HCEC 1CT (cell line): ENCODE data around the gene NPHP1.
"Not testable (repeated sequence)": the region's sequence is repeated elsewhere in the genome, so short reads cannot be mapped to it uniquely, and the experiment has no call there.

Experiments
- DNase-seq: peaks from one replicate; pipeline ENCODE4 v3.0.0-alpha.2; 2017

Gene NPHP1

DNA sequence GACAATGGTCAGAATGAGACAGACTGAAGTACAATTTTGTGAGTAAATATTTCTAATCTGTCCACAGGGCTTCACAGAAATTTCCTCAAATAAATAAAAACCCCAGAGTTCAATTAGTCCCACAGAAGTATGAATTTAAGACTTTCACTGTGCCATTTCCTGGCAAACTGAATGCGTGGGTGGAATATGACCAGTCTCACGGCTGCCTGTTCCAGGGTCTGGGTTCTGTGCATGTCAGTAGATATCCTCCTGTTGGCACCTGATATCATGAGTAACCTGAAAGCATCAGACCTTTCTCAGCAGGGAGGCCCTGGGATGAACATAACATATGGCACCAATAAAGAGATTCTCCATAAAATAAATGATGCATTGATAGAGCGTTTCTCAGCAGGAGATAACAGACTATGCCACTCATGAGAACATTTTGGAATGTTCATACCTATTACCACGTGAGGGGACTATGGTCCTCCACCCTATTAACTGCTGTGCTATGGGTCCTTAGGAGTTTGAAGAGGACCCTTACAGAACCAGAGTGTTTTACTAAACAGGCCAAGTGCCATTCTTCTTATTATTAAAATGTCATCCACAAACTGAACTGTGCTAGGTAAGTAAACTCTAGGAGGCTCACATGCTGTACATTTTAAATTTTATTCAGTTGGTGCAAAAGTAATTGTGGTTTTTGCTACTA, 78.6 kb downstream of the NPHP1 start:
- DNase-seq: no peak

- DNase-seq: peak; percentile 45
These were observed 79.7 kb downstream of the NPHP1 start for GRCh38 chr2:110124939-110125691.

GRCh38 chr2:110124038-110124825, 80.6 kb downstream of the NPHP1 start:
- DNase-seq: no peak

DNA sequence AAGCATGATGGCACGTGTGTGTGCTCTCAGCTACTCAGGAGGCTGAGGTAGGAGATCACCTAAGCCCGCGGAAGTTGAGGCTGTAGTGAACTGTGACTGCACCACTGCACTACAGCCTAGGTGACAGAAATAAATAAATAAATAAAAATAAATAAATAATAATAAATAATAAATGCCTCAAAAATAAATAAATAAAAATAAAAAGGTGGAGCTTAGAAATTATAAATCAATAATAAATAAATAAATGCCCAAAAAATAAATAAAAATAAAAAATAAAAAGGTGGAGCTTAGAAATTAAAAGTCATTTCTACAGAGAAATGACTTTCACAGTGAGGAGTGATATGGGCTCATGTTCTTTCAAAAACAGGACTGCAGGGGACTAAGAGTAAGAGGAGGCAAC, 83.2 kb downstream of the NPHP1 start:
- no peak for DNase-seq

- DNase-seq: no peak
These were observed 83.8 kb downstream of the NPHP1 start for GRCh38 chr2:110121052-110121334.

DNA sequence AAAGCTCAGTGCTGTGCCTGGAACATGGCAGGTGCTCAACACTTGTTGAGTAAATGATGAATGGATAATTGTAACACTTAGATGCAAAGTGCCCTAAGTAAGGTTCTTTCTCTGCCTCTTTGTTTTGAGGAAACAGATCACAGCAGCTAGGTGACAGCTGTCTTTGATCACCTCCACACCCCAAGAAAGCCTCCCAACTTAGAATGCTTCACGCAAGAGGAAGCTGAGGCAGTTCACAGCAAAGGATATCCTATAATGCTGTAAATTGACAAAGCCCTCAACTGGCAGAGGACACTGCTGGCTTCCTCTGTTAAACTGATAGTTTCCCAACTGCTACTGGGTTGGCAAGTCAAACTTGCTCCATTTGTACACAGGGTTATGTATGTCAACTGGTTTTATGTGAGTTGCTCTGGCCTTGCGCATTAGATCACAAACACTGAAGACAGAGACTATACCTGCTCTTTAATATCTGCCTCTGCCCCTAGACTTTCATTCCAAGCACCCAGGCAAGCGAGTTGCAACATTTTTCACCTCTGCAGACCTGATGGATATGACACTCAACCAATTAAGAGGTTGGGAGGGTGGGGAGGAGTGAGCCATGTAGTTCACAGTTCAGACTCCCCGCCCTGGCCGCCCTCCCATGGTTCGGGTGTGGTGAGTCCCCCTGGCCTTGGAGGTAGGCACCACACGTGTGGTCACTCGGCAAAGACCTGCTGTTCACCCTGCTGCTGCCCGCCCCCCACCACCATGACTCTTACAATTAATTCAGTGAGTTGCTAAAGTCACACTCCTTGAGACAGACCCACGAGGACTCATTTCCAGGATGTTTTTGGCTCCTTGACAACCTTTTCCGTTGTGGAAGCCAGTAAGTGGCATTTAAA, 84.4 kb downstream of the NPHP1 start:
- no peak for DNase-seq

GRCh38 chr2:110116033-110116710, 88.6 kb downstream of the NPHP1 start:
- peak; percentile 76 for DNase-seq

DNA sequence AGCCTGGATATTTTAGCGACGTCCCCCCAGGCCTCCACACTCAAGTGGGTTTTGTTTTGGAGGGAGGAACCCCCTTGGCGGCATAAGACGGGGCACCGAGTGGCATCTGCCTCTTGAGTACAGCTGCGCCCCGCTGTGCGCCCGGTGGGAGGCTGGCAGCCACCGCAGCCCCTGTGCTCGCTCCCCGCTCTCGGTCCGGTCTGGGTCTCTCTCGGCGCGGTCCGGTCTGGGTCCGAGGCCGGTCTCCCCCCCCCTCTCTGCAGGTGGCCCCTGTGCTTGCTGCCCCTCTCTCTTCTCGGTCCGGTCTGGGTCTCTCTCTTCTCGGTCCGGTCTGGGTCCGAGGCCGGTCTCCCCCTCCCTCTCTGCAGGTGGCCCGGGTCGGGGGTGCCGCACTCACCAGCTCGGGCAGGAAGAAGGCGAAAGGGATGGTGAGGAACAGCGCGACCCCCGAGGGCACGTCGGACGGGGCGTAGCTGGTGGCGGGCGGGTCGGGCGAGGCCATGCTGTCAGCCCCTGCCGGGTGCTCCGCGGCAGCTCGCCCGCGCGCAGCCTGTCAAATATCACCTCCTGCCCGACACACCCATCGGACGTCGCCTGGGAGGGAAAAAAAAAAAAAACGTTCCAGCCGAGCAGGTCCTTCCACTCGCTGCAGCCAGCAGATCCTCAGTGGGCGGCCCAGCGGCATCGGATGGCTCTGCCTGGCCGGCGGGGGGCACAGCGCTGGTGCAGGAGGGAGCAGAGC, 89.4 kb downstream of the NPHP1 start, which contains the start of gene MALL:
TSS of gene MALL (minus strand) at position 532 of the 742 bp plus-strand sequence. CDS start at position 502, 30 bp downstream.
- no peak for DNase-seq

GRCh38 chr2:110114831-110115255, 90.0 kb downstream of the NPHP1 start:
- no peak for DNase-seq

GRCh38 chr2:110113961-110114591, 90.7 kb downstream of the NPHP1 start:
- DNase-seq: no peak

GRCh38 chr2:110108291-110108690, 96.5 kb downstream of the NPHP1 start:
- not testable (repeated sequence) for DNase-seq

DNA sequence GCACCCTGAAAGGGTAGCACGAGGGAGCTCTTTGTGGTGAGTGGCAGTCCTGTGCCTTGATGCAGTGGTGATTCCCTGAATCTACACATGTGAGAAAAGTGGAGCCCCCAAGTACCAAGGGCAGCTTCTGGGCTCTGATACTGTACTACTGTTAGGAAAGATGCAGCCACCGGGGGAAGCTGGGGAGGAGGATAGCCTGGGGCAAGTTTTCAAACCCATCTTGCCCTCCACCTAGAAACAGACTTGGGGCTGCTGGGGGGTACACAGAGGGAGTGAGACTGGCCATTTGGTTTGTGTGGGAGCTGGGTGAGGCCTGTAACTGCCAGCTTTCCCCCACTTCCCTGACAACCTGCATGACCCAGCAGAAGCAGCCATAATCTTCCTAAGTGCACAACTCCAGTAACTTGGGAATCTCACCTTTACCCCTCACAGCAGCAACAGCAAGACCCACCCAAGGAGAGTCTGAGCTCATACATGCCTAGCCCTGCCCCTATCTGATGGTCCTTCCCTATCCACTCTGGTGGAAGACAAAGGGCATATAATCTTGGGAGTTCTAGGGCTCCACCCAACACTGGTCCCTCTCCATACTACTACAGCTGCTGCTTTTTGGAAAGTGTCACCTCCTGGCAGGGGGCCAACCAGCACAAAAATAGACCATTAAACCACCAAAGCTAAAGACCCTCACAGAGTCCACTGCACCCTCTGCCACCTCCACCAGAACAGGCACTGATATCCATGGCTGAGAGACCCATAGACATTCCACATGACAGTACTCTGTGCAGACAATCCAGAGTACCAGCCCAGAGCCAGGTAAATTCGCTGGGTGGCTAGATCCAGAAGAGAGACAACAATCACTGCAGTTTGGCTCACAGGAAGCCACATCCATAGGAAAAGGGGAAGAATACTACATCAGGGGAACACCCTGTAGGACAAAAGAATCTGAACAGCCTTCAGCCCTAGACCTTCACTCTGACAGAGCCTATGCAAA, 97.4 kb downstream of the NPHP1 start:
- no peak for DNase-seq

- DNase-seq: peak; percentile 46
These were observed 98.2 kb downstream of the NPHP1 start for GRCh38 chr2:110106642-110107041.

GRCh38 chr2:110105608-110106467, 99.0 kb downstream of the NPHP1 start:
- DNase-seq: peak; percentile 69

DNA sequence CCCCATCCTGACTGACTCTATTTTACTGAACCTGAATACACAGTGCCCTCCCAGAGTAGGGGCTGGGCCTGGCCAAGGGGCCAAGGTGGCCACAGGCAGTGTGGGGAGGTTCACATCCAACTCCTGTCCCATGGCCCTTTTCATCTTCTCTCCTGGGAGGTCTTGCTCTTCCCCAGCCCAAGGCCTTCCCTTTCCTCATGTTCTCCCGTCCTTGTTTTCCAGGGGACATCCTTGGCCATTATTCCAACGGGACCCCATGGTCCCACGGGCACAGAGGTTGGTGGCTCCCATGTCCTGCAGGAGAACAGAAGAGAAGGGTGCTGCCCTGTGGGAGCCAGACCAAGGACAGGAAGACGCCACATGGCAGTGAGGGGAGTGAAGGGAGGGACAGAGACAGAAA, 99.6 kb downstream of the NPHP1 start:
- no peak for DNase-seq

- no peak for DNase-seq
These were observed 100.6 kb downstream of the NPHP1 start for GRCh38 chr2:110104025-110104771.

GRCh38 chr2:110103061-110103961, 101.5 kb downstream of the NPHP1 start:
- DNase-seq: no peak
